ENCODE data around the gene TMEM179. TPM values are rescaled to one million over a fixed set of nuclear protein-coding genes. Genes with fewer than 3 reads are reported as not detected.

TMEM179 gene
- total and polyA plus RNA-seq, 10 of the 15 experiments (the other 5 are each of a cell fraction or from before 2014, with no cell fraction given) = not detected

GRCh38 chr14:104573930-104574329, 30.6 kb downstream of the TMEM179 start (continued):
- TF ChIP-seq MYB (IDR thresholded peaks at IDR 0.05; ENCODE audit: borderline replicate concordance, low read depth, low read length) = no peak
- TF ChIP-seq HDGF (IDR thresholded peaks at IDR 0.05) = no peak
- no peak for TF ChIP-seq ZSCAN29 (IDR thresholded peaks at IDR 0.05)
- no peak for TF ChIP-seq CEBPZ (IDR thresholded peaks at IDR 0.05; ENCODE audit: low read depth, low read length)

- H3K79me2 ChIP-seq (ENCODE audit: control insufficient read depth, insufficient read depth, low read length) = no peaks in the 10 kb centered on the region
- no peaks in the 10 kb centered on the region for H3K36me3 ChIP-seq (ENCODE audit: control insufficient read depth in 2 of 2, insufficient read depth in 2 of 2, low read length in 1 of 2)
- WGBS (ENCODE audit: insufficient coverage, insufficient replicate concordance, low lambda C conversion rate, missing lambda C conversion rate) = 27% methylated on average over 6 of the region's 7 CpGs
- CTCF ChIA-PET = no interaction called here
- H3K27me3 ChIP-seq (replicated peaks in 1 of 2; ENCODE audit: control insufficient read depth in 2 of 2, insufficient read depth in 2 of 2, low read length in 1 of 2) = peaks cover 0 to 3% of the 10 kb centered on the region in 2 experiments; a peak in 2 of 4 replicates
- POLR2A ChIA-PET = no interaction called here
- in situ Hi-C loops (cut with MboI) (no loop called here), intact Hi-C loops (cut with micrococcal nuclease; ENCODE audit: unreplicated experiment) (no loop called here)
- no peak overlapping the region for H3K4me3 ChIP-seq
- no peak for ATAC-seq
- DNase-seq (ENCODE audit: low read depth, low spot score) = no peak
- no peak overlapping the region for H3K27ac ChIP-seq (ENCODE audit: control insufficient read depth, insufficient read depth)
- no peak overlapping the region for H3K9ac ChIP-seq (ENCODE audit: control insufficient read depth, insufficient read depth, low read length)
- FAIRE-seq = no peak
- RAD21 ChIA-PET (ENCODE audit: unreplicated experiment) = no interaction called here
- no TSS peak for BruUV-seq (replicated peaks)
- SMC1A ChIA-PET (ENCODE audit: uncharacterized antibody, unreplicated experiment) = no interaction called here
- H3K4me2 ChIP-seq (ENCODE audit: control insufficient read depth, insufficient read depth) = no peak overlapping the region
- no peaks in the 10 kb centered on the region for H4K20me1 ChIP-seq (ENCODE audit: control insufficient read depth, insufficient read depth)
- no peak overlapping the region for H2AFZ ChIP-seq (ENCODE audit: control insufficient read depth, low read depth, low read length)
- H3K9me3 ChIP-seq (replicated peaks; ENCODE audit: control insufficient read depth, insufficient read depth, low read length) = no peaks in the 10 kb centered on the region
- H3K4me1 ChIP-seq (ENCODE audit: control insufficient read depth, insufficient read depth, low read length) = no peaks in the 10 kb centered on the region
- TF ChIP-seq TCF7 (IDR thresholded peaks at IDR 0.05; ENCODE audit: borderline replicate concordance) = no peak
- TF ChIP-seq USF1 (IDR thresholded peaks at IDR 0.05; ENCODE audit: borderline replicate concordance, extremely low read length, insufficient read depth, low read depth, low read length) = no peak
- no peak for TF ChIP-seq SIX5 (IDR thresholded peaks at IDR 0.05; ENCODE audit: low read depth, low read length, severe bottlenecking)
- no peak for TF ChIP-seq JUNB (IDR thresholded peaks at IDR 0.05)
- no peak for TF ChIP-seq MAX (IDR thresholded peaks at IDR 0.05; ENCODE audit: low read depth, low read length)
- TF ChIP-seq ATF2 (IDR thresholded peaks at IDR 0.05; ENCODE audit: low read length) = no peak
- no peak for TF ChIP-seq MTA2 (IDR thresholded peaks at IDR 0.05; ENCODE audit: low read depth)
- TF ChIP-seq ATF3 (IDR thresholded peaks at IDR 0.05; ENCODE audit: borderline replicate concordance, extremely low read depth, low read depth, low read length) = no peak
- TF ChIP-seq MEF2B (IDR thresholded peaks at IDR 0.05; ENCODE audit: partially characterized antibody, poor library complexity, severe bottlenecking) = no peak
- TF ChIP-seq MXI1 (IDR thresholded peaks at IDR 0.05; ENCODE audit: low read depth, low read length) = no peak
- no peak for TF ChIP-seq YY1 (IDR thresholded peaks at IDR 0.05; ENCODE audit: low read depth, low read length)
- TF ChIP-seq EZH2 (IDR thresholded peaks at IDR 0.05; ENCODE audit: borderline replicate concordance, control insufficient read depth, low read depth, low read length) = no peak
Observed at GRCh38 chr14:104572668-104573067, 31.9 kb downstream of the TMEM179 start.
